WTC11 (cell line): ENCODE measurements around the gene FAM136A. TPM values are rescaled to one million over a fixed set of nuclear protein-coding genes. Genes with fewer than 3 reads are reported as not detected.
A peak's percentile ranks its signal among the peaks of the same experiment; 100 is the strongest.

Source experiments
- ATAC-seq: fragments of 200-7000 bp; cut with Tn5 transposase; 2 replicates; pipeline ENCODE4 v1.10.0; 2021; ENCODE audit warnings: mild to moderate bottlenecking, moderate library complexity
- CTCF ChIA-PET: fragments of 300-600 bp; sonication (Branson Sonifier 250); formaldehyde crosslinking; loops from one replicate; lab custom pipeline; 2021; ENCODE audit warnings: antibody characterized with exemption; lab: Charles Lee
- POLR2A ChIA-PET: fragments of 350-600 bp; sonication (Branson Sonifier 250); formaldehyde crosslinking; loops from one replicate; lab custom pipeline; 2021; ENCODE audit warnings: antibody characterized with exemption; lab: Charles Lee
- DNase-seq: peaks from one replicate; pipeline ENCODE4 v3.0.0; 2021; ENCODE audit warnings: low spot score
- H3K27ac Mint-ChIP-seq: 2 replicates; pipeline ENCODE4 v1.8.0; 2021; ENCODE audit warnings: mixed read lengths
- H3K27me3 Mint-ChIP-seq: 2 replicates; pipeline ENCODE4 v1.8.0; 2021; ENCODE audit warnings: low read depth, mild to moderate bottlenecking, moderate library complexity, mixed read lengths
- H3K36me3 Mint-ChIP-seq: 2 replicates; pipeline ENCODE4 v1.8.0; 2021; ENCODE audit warnings: mixed read lengths
- H3K4me1 Mint-ChIP-seq: 2 replicates; pipeline ENCODE4 v1.8.0; 2022; ENCODE audit warnings: mixed read lengths
- H3K4me3 Mint-ChIP-seq: 2 replicates; pipeline ENCODE4 v1.8.0; 2021; ENCODE audit warnings: mild to moderate bottlenecking, moderate library complexity, mixed read lengths
- H3K9me3 Mint-ChIP-seq: 2 replicates; pipeline ENCODE4 v1.8.0; 2021; ENCODE audit warnings: mixed read lengths
- CREB1 ChIP-seq: sonication (generic); formaldehyde crosslinking; IDR thresholded peaks from 2 replicates; pipeline ENCODE4 v1.8.0; 2023; ENCODE audit warnings: mild to moderate bottlenecking, missing genetic modification reagents
- JAZF1 ChIP-seq: fragments of 250-450 bp; sonication (Bioruptor Pico); IDR thresholded peaks from 2 replicates; pipeline ENCODE4 v1.9.0; 2021; ENCODE audit warnings: moderate library complexity, mild to moderate bottlenecking, inconsistent platforms
- JUN ChIP-seq: sonication (generic); formaldehyde crosslinking; IDR thresholded peaks from 2 replicates; pipeline ENCODE4 v1.8.0; 2023; ENCODE audit warnings: mild to moderate bottlenecking, missing genetic modification reagents
- NFE2L1 ChIP-seq: sonication (generic); formaldehyde crosslinking; IDR thresholded peaks from 2 replicates; pipeline ENCODE4 v1.8.1; 2023; ENCODE audit warnings: missing genetic modification reagents
- SMAD4 ChIP-seq: sonication (generic); formaldehyde crosslinking; IDR thresholded peaks from 2 replicates; pipeline ENCODE4 v1.8.0; 2022; ENCODE audit warnings: mild to moderate bottlenecking, missing genetic modification reagents
- TP53 ChIP-seq: sonication (generic); formaldehyde crosslinking; IDR thresholded peaks from 2 replicates; pipeline ENCODE4 v1.8.1; 2023; ENCODE audit warnings: mild to moderate bottlenecking, missing genetic modification reagents
- ZNF138 ChIP-seq: sonication (generic); formaldehyde crosslinking; conservative IDR thresholded peaks from 2 replicates; pipeline ENCODE4 v1.8.1; 2022; ENCODE audit warnings: mild to moderate bottlenecking, moderate library complexity, missing genetic modification reagents
- ZNF263 ChIP-seq: sonication (generic); formaldehyde crosslinking; IDR thresholded peaks from 2 replicates; pipeline ENCODE4 v1.8.1; 2022; ENCODE audit warnings: low read depth, mild to moderate bottlenecking, moderate library complexity, missing genetic modification reagents
- total RNA-seq: library from RNA; stranded (reverse); gene quantifications from 3 replicates; pipeline ENCODE4 v1.2.3, GENCODE V29; 2021
- TF ChIP-seq, protein P1 (sequence below): fragments of 250-450 bp; sonication (Bioruptor Pico); IDR thresholded peaks from 2 replicates; pipeline ENCODE4 v1.9.0; 2021; ENCODE audit warnings: mild to moderate bottlenecking
- TF ChIP-seq, protein P2 (sequence below): sonication (generic); formaldehyde crosslinking; conservative IDR thresholded peaks from 2 replicates; pipeline ENCODE4 v1.8.1; 2022; ENCODE audit warnings: mild to moderate bottlenecking, missing genetic modification reagents
- TF ChIP-seq, protein P3 (sequence below): sonication (generic); formaldehyde crosslinking; IDR thresholded peaks from 2 replicates; pipeline ENCODE4 v1.8.1; 2023; ENCODE audit warnings: mild to moderate bottlenecking, moderate library complexity, missing genetic modification reagents
- TF ChIP-seq, protein P4 (sequence below): fragments of 250-450 bp; sonication (Bioruptor Pico); IDR thresholded peaks from 2 replicates; pipeline ENCODE4 v1.9.0; 2021; ENCODE audit warnings: mild to moderate bottlenecking
- TF ChIP-seq, protein P5 (sequence below): sonication (generic); formaldehyde crosslinking; IDR thresholded peaks from 2 replicates; pipeline ENCODE4 v1.8.1; 2022; ENCODE audit warnings: missing genetic modification reagents, borderline replicate concordance
- TF ChIP-seq, protein P6 (sequence below): sonication (generic); formaldehyde crosslinking; IDR thresholded peaks from 2 replicates; pipeline ENCODE4 v1.8.1; 2022; ENCODE audit warnings: low read depth, mild to moderate bottlenecking, moderate library complexity, missing genetic modification reagents, borderline replicate concordance
- TF ChIP-seq, protein P7 (sequence below): sonication (generic); formaldehyde crosslinking; IDR thresholded peaks from 2 replicates; pipeline ENCODE4 v1.8.0; 2022; ENCODE audit warnings: mild to moderate bottlenecking, missing genetic modification reagents
- TF ChIP-seq, protein P8 (sequence below): sonication (generic); formaldehyde crosslinking; IDR thresholded peaks from 2 replicates; pipeline ENCODE4 v1.8.0; 2023; ENCODE audit warnings: missing genetic modification reagents
- TF ChIP-seq, protein P9 (sequence below): sonication (generic); formaldehyde crosslinking; IDR thresholded peaks from 2 replicates; pipeline ENCODE4 v1.8.1; 2023; ENCODE audit warnings: mild to moderate bottlenecking, missing genetic modification reagents, borderline replicate concordance
- TF ChIP-seq, protein P10 (sequence below): fragments of 250-450 bp; sonication (Bioruptor Pico); IDR thresholded peaks from 2 replicates; pipeline ENCODE4 v1.9.0; 2021; ENCODE audit warnings: moderate library complexity, mild to moderate bottlenecking, inconsistent platforms, borderline replicate concordance

Gene FAM136A
- total RNA-seq, 1 experiment from 2014 or later: 83.9 TPM

DNA sequence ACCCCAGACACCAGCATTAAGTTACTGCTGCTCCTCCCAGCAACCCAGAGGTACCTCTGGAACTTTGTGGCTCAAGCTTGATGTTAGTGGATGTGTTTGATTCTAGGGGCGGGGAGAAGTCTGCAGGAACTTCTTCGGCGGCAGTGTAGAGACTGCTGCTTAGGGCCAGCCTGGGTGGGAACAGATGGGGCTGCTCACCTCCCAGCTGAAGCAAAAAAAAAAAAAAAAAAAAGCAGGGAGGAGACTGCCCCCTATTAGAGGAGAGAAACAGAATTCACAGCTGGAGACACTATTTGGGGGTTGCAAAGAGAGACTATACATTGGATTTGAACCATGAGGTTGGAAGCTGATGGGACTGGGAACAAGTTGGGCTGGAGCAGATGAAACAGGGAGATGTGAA is 28.6 kb upstream of the FAM136A start (continued):
- TF ChIP-seq, protein P1, sequence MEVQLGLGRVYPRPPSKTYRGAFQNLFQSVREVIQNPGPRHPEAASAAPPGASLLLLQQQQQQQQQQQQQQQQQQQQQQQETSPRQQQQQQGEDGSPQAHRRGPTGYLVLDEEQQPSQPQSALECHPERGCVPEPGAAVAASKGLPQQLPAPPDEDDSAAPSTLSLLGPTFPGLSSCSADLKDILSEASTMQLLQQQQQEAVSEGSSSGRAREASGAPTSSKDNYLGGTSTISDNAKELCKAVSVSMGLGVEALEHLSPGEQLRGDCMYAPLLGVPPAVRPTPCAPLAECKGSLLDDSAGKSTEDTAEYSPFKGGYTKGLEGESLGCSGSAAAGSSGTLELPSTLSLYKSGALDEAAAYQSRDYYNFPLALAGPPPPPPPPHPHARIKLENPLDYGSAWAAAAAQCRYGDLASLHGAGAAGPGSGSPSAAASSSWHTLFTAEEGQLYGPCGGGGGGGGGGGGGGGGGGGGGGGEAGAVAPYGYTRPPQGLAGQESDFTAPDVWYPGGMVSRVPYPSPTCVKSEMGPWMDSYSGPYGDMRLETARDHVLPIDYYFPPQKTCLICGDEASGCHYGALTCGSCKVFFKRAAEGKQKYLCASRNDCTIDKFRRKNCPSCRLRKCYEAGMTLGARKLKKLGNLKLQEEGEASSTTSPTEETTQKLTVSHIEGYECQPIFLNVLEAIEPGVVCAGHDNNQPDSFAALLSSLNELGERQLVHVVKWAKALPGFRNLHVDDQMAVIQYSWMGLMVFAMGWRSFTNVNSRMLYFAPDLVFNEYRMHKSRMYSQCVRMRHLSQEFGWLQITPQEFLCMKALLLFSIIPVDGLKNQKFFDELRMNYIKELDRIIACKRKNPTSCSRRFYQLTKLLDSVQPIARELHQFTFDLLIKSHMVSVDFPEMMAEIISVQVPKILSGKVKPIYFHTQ (CRISPR knock-in tag): no peak
- TF ChIP-seq, protein P2, sequence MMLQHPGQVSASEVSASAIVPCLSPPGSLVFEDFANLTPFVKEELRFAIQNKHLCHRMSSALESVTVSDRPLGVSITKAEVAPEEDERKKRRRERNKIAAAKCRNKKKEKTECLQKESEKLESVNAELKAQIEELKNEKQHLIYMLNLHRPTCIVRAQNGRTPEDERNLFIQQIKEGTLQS: no peak
- TF ChIP-seq, protein P3, sequence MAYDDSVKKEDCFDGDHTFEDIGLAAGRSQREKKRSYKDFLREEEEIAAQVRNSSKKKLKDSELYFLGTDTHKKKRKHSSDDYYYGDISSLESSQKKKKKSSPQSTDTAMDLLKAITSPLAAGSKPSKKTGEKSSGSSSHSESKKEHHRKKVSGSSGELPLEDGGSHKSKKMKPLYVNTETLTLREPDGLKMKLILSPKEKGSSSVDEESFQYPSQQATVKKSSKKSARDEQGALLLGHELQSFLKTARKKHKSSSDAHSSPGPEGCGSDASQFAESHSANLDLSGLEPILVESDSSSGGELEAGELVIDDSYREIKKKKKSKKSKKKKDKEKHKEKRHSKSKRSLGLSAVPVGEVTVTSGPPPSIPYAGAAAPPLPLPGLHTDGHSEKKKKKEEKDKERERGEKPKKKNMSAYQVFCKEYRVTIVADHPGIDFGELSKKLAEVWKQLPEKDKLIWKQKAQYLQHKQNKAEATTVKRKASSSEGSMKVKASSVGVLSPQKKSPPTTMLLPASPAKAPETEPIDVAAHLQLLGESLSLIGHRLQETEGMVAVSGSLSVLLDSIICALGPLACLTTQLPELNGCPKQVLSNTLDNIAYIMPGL (CRISPR knock-in tag): no peak

DNA sequence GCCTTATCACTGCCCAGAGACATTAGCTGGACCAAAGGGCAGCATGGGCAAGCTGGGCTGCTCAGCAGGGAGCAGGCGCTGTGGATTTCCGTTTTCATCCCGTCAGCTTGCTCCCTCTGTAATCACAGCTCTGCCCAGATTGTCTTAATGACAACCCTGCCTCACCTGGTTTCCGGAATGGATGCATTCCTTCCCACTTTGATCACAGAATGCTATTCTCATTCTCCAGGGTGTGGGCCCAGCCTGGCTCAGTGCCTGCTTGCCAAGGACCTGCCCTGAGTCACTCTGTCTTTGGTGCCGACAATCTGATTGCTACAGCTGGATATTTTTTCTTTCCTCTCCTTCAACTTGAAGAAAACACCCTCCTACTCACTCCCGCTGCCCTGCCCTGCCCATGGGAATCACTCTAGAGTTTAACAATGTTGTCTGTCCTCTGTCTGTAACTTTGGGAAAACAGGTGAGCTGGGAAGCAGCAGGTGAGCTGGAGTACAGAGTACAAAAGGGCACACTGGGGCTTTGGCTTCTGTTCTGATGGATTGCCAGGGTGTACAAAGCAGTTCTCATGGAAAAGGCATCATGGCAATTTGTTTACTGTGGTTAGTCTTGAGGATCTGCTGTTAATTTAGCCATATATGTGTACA is 27.2 kb upstream of the FAM136A start:
- ChIA-PET POLR2A (interaction anchor here (0.7 to 1.0 kb wide), 2 partner anchors 297 to 341 kb away, joined by 3 to 6 read pairs; no protein-coding TSS in a partner anchor), CTCF (interaction anchor here (1.3 to 2.3 kb wide), 4 partner anchors 9 to 27 kb away, joined by 3 to 14 read pairs (median 5); partner anchors contain the start of gene FAM136A)
- H3K4me1 Mint-ChIP-seq: peaks cover 8% of the 10 kb centered on the region; the same call in 1 of the 2 replicates
- TF ChIP-seq, protein P4, sequence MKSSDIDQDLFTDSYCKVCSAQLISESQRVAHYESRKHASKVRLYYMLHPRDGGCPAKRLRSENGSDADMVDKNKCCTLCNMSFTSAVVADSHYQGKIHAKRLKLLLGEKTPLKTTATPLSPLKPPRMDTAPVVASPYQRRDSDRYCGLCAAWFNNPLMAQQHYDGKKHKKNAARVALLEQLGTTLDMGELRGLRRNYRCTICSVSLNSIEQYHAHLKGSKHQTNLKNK: no peak
- TF ChIP-seq, protein P5, sequence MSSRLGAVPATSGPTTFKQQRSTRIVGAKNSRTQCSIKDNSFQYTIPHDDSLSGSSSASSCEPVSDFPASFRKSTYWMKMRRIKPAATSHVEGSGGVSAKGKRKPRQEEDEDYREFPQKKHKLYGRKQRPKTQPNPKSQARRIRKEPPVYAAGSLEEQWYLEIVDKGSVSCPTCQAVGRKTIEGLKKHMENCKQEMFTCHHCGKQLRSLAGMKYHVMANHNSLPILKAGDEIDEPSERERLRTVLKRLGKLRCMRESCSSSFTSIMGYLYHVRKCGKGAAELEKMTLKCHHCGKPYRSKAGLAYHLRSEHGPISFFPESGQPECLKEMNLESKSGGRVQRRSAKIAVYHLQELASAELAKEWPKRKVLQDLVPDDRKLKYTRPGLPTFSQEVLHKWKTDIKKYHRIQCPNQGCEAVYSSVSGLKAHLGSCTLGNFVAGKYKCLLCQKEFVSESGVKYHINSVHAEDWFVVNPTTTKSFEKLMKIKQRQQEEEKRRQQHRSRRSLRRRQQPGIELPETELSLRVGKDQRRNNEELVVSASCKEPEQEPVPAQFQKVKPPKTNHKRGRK: no peak
- TF ChIP-seq, protein P6, sequence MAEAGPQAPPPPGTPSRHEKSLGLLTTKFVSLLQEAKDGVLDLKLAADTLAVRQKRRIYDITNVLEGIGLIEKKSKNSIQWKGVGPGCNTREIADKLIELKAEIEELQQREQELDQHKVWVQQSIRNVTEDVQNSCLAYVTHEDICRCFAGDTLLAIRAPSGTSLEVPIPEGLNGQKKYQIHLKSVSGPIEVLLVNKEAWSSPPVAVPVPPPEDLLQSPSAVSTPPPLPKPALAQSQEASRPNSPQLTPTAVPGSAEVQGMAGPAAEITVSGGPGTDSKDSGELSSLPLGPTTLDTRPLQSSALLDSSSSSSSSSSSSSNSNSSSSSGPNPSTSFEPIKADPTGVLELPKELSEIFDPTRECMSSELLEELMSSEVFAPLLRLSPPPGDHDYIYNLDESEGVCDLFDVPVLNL: no peak
- no peaks in the 10 kb centered on the region for H3K36me3 Mint-ChIP-seq
- no peak overlapping the region for H3K27ac Mint-ChIP-seq
- ATAC-seq (peak; percentile 84), DNase-seq (no peak)
- H3K27me3 Mint-ChIP-seq: peaks cover 34% of the 10 kb centered on the region
- H3K9me3 Mint-ChIP-seq: no peaks in the 10 kb centered on the region
- no peak overlapping the region for H3K4me3 Mint-ChIP-seq

DNA sequence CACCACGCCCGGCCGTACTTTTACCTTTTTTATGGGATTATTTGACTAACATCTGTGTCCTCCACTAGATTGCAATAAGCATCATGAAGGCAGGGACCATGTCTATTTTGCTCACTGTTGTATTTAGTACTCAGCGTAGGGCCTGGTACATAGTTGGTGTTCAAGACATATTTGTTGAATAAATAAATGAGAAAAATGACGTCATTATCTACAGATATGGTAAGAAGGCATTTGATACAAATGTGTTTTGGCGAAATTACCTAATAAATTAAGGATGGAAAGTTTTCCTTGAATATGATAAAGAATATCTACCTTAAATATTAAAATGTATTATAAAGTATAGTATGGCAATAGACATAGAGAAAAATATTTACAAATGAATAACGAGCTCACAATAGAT is 24.0 kb upstream of the FAM136A start:
- POLR2A ChIA-PET: no interaction called here
- no peak for ATAC-seq
- no peak overlapping the region for H3K4me3 Mint-ChIP-seq
- no peak for DNase-seq
- H3K27me3 Mint-ChIP-seq: peaks cover 37% of the 10 kb centered on the region
- no peaks in the 10 kb centered on the region for H3K9me3 Mint-ChIP-seq
- peaks cover 8% of the 10 kb centered on the region; the same call in 1 of the 2 replicates for H3K4me1 Mint-ChIP-seq
- no peaks in the 10 kb centered on the region for H3K36me3 Mint-ChIP-seq
- CTCF ChIA-PET: no interaction called here
- H3K27ac Mint-ChIP-seq: no peak overlapping the region
- TF ChIP-seq ZNF263 (CRISPR knock-in tag) (no peak), SMAD4 (CRISPR knock-in tag) (no peak), TP53 (no peak), JAZF1 (CRISPR knock-in tag) (no peak), JUN (CRISPR knock-in tag) (no peak), ZNF138 (CRISPR knock-in tag) (no peak), NFE2L1 (CRISPR knock-in tag) (no peak), CREB1 (CRISPR knock-in tag) (no peak)
- TF ChIP-seq, protein P7, sequence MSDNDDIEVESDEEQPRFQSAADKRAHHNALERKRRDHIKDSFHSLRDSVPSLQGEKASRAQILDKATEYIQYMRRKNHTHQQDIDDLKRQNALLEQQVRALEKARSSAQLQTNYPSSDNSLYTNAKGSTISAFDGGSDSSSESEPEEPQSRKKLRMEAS (CRISPR knock-in tag): no peak
- TF ChIP-seq, protein P8, sequence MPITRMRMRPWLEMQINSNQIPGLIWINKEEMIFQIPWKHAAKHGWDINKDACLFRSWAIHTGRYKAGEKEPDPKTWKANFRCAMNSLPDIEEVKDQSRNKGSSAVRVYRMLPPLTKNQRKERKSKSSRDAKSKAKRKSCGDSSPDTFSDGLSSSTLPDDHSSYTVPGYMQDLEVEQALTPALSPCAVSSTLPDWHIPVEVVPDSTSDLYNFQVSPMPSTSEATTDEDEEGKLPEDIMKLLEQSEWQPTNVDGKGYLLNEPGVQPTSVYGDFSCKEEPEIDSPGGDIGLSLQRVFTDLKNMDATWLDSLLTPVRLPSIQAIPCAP: no peak
- TF ChIP-seq, protein P9, sequence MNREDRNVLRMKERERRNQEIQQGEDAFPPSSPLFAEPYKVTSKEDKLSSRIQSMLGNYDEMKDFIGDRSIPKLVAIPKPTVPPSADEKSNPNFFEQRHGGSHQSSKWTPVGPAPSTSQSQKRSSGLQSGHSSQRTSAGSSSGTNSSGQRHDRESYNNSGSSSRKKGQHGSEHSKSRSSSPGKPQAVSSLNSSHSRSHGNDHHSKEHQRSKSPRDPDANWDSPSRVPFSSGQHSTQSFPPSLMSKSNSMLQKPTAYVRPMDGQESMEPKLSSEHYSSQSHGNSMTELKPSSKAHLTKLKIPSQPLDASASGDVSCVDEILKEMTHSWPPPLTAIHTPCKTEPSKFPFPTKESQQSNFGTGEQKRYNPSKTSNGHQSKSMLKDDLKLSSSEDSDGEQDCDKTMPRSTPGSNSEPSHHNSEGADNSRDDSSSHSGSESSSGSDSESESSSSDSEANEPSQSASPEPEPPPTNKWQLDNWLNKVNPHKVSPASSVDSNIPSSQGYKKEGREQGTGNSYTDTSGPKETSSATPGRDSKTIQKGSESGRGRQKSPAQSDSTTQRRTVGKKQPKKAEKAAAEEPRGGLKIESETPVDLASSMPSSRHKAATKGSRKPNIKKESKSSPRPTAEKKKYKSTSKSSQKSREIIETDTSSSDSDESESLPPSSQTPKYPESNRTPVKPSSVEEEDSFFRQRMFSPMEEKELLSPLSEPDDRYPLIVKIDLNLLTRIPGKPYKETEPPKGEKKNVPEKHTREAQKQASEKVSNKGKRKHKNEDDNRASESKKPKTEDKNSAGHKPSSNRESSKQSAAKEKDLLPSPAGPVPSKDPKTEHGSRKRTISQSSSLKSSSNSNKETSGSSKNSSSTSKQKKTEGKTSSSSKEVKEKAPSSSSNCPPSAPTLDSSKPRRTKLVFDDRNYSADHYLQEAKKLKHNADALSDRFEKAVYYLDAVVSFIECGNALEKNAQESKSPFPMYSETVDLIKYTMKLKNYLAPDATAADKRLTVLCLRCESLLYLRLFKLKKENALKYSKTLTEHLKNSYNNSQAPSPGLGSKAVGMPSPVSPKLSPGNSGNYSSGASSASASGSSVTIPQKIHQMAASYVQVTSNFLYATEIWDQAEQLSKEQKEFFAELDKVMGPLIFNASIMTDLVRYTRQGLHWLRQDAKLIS: no peak
- TF ChIP-seq, protein P10, sequence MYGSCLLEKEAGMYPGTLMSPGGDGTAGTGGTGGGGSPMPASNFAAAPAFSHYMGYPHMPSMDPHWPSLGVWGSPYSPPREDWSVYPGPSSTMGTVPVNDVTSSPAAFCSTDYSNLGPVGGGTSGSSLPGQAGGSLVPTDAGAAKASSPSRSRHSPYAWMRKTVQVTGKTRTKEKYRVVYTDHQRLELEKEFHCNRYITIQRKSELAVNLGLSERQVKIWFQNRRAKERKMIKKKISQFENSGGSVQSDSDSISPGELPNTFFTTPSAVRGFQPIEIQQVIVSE (CRISPR knock-in tag): no peak
